ENCODE results near the gene PIN1.

- TF ChIP-seq CTCF (IDR thresholded peaks at IDR 0.05) (no peak), POLR2A (IDR thresholded peaks at IDR 0.05) (no peak)
Measured at GRCh38 chr19:9857920-9858746, 23.0 kb downstream of the PIN1 start.
